Heart left ventricle (tissue), 13 donors: Measurements from ENCODE around the gene PPP2R2D.

Experiments used
- POLR2A ChIP-seq, 2 donors: fragments of 450-650 bp; IDR thresholded peaks; one replicate each; pipeline ENCODE4 v1.6.1; 2017; ENCODE audit warnings: antibody characterized with exemption in 2 of 2, mild to moderate bottlenecking in 2 of 2, moderate library complexity in 2 of 2
- TF ChIP-seq, protein P1 (sequence below), 12 donors: fragments of 200-600 bp; sonication (generic) in 4 of 12; IDR thresholded peaks; one replicate each; pipeline versions ENCODE4 v1.5.0 to v1.8.0; 2018 to 2022; ENCODE audit warnings: antibody characterized with exemption in 12 of 12, mild to moderate bottlenecking in 5 of 12
- donor health status: ischemic (EF 13 %, LVEDD 7.1; RV severe dilation, severe dysfunction).
- donor health status: DM: no; HTN: yes; CAD: no.
- donor health status: DM: no; HTN: no; CAD: no.
- donor health status: ischemic (EF 25% LVEDD 6.9; RV normal size, moderate dysfunction).
- donor health status: ischemic (EF 25% LVEDD 5.7; RV mildly dilated, moderate dysfunction).
- donor health status: ischemic (EF 35%, LVEDD 5.7; RV mildly dilated, moderate dysfunction).
- donor health status: nonischemic (EF 11% LVEDD 7.7; RV severe dilation, severe dysfunction).
- donor health status: DM: yes; HTN: yes; CAD: no.
- donor health status: PGD.
- donor health status: ischemic (EF 29% LVEDD 5.4; RV normal size, mild dysfunction).
- donor health status: nonischemic (EF 23%, LVEDD 6.1; RV moderate dilation, normal function).

DNA sequence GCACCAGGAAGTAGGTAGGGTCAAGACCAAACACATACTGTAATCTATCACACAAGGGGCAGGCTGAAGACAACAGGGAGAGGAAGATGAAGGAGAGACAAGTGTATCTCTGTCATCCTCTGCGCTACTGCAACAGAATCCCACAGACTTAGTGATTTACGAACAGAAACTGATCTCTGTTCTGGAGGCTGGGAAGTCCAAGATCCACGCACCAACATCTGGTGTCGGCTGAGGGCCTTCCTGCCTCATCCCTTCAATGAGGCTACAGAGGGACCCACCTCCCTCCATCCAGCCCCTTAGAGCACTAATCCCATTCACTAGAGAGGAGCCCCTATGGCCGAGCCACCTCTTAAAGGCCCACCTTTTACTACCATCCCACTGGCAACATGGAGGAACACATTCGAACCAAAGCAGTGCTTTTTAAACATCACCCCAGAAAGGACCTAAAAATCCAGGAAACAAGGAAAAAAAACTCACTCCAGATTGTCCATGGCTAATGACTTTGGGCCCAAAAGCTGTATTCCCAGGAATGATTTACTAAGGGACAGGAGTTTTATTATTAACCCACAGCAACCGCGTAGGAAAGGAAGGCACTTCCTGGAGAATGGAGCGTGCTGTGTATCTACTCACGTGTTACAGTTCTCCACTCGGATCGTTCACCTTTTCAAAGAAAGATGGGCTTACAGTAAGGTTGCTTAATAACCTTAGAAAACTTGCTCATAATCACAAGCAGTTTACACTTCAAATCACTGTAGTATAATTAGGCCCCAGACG, 76.7 kb downstream of the PPP2R2D start:
- TF ChIP-seq, protein P1, sequence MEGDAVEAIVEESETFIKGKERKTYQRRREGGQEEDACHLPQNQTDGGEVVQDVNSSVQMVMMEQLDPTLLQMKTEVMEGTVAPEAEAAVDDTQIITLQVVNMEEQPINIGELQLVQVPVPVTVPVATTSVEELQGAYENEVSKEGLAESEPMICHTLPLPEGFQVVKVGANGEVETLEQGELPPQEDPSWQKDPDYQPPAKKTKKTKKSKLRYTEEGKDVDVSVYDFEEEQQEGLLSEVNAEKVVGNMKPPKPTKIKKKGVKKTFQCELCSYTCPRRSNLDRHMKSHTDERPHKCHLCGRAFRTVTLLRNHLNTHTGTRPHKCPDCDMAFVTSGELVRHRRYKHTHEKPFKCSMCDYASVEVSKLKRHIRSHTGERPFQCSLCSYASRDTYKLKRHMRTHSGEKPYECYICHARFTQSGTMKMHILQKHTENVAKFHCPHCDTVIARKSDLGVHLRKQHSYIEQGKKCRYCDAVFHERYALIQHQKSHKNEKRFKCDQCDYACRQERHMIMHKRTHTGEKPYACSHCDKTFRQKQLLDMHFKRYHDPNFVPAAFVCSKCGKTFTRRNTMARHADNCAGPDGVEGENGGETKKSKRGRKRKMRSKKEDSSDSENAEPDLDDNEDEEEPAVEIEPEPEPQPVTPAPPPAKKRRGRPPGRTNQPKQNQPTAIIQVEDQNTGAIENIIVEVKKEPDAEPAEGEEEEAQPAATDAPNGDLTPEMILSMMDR (IDR thresholded peaks at IDR 0.05) = no peak
- no peak for TF ChIP-seq POLR2A (IDR thresholded peaks at IDR 0.05)
